IPS-NIHi7 (cell line): ENCODE results near the gene TNRC6A.
"Not testable (repeated sequence)": the region's sequence is repeated elsewhere in the genome, so short reads cannot be mapped to it uniquely, and the experiment has no call there.

Source experiments
- DNase-seq: peaks from one replicate; pipeline ENCODE4 v3.0.0; 2012; ENCODE audit warnings: mixed read lengths; ENCODE audit errors: extremely low spot score

TNRC6A gene

GRCh38 chr16:24815021-24815420 is 85.6 kb downstream of the TNRC6A start:
- no peak for DNase-seq

GRCh38 chr16:24816688-24817087 is 87.2 kb downstream of the TNRC6A start:
- no peak for DNase-seq

GRCh38 chr16:24819462-24820040 is 90.1 kb downstream of the TNRC6A start:
- no peak for DNase-seq

GRCh38 chr16:24820522-24820921 is 91.1 kb downstream of the TNRC6A start:
- DNase-seq: no peak

GRCh38 chr16:24821129-24821528 is 91.7 kb downstream of the TNRC6A start:
- no peak for DNase-seq

GRCh38 chr16:24822542-24822941 is 93.1 kb downstream of the TNRC6A start:
- no peak for DNase-seq

- no peak for DNase-seq
Measured at GRCh38 chr16:24822974-24823373, 93.5 kb downstream of the TNRC6A start.

- DNase-seq: no peak
Measured at GRCh38 chr16:24825696-24826095, 96.2 kb downstream of the TNRC6A start.

- no peak for DNase-seq
Measured at GRCh38 chr16:24826096-24826690, 96.7 kb downstream of the TNRC6A start.

- DNase-seq: no peak
Measured at GRCh38 chr16:24826817-24827566, 97.5 kb downstream of the TNRC6A start.

GRCh38 chr16:24829153-24829552 is 99.7 kb downstream of the TNRC6A start:
- DNase-seq: no peak

- no peak for DNase-seq
Measured at GRCh38 chr16:24833352-24833751, 103.9 kb downstream of the TNRC6A start.

GRCh38 chr16:24834459-24835335 is 105.2 kb downstream of the TNRC6A start:
- peak; percentile 81 for DNase-seq

GRCh38 chr16:24836836-24837235 is 107.4 kb downstream of the TNRC6A start:
- no peak for DNase-seq

- DNase-seq: no peak
Measured at GRCh38 chr16:24837969-24838368, 108.5 kb downstream of the TNRC6A start.

GRCh38 chr16:24838554-24839266 is 109.3 kb downstream of the TNRC6A start:
- no peak for DNase-seq

GRCh38 chr16:24839347-24839972 is 110.0 kb downstream of the TNRC6A start:
- DNase-seq: no peak

- no peak for DNase-seq
Measured at GRCh38 chr16:24841291-24841690, 111.8 kb downstream of the TNRC6A start.

- DNase-seq: no peak
Measured at GRCh38 chr16:24844101-24845030, 114.9 kb downstream of the TNRC6A start.

- not testable (repeated sequence) for DNase-seq
Measured at GRCh38 chr16:24845031-24845365, 115.5 kb downstream of the TNRC6A start.
